SKM-1 treated with dmso at 0.1 percent for 144 hours (cell line): ENCODE measurements around the gene CAMSAP2.

Experiments
- DNase-seq: peaks from one replicate; lab custom pipeline; 2025; ENCODE audit not compliant: unreplicated experiment; lab: John Stamatoyannopoulos, UW

Gene CAMSAP2

GRCh38 chr1:200895801-200896530 is 157.3 kb downstream of the CAMSAP2 start:
- no peak for DNase-seq

GRCh38 chr1:200896531-200897196 is 158.0 kb downstream of the CAMSAP2 start:
- peak; percentile 86 for DNase-seq

- DNase-seq = no peak
These were observed 158.6 kb downstream of the CAMSAP2 start for GRCh38 chr1:200897259-200897658.

GRCh38 chr1:200899015-200899386 is 160.3 kb downstream of the CAMSAP2 start:
- DNase-seq = peak; percentile 71

- DNase-seq = no peak
These were observed 160.8 kb downstream of the CAMSAP2 start for GRCh38 chr1:200899451-200899915.

- no peak for DNase-seq
These were observed 161.5 kb downstream of the CAMSAP2 start for GRCh38 chr1:200899954-200900867.

GRCh38 chr1:200900877-200901276 is 162.2 kb downstream of the CAMSAP2 start:
- DNase-seq = no peak

GRCh38 chr1:200901350-200901749 is 162.7 kb downstream of the CAMSAP2 start:
- no peak for DNase-seq

GRCh38 chr1:200901796-200902444 is 163.2 kb downstream of the CAMSAP2 start:
- DNase-seq = no peak

- no peak for DNase-seq
These were observed 165.1 kb downstream of the CAMSAP2 start for GRCh38 chr1:200903793-200904192.

- DNase-seq = no peak
These were observed 166.1 kb downstream of the CAMSAP2 start for GRCh38 chr1:200904772-200905171.

GRCh38 chr1:200905411-200906052 is 166.8 kb downstream of the CAMSAP2 start:
- peak; percentile 90 for DNase-seq

- DNase-seq = no peak
These were observed 167.8 kb downstream of the CAMSAP2 start for GRCh38 chr1:200906491-200906890.

GRCh38 chr1:200907611-200908097 is 169.0 kb downstream of the CAMSAP2 start:
- DNase-seq = peak; percentile 100

- no peak for DNase-seq
These were observed 169.6 kb downstream of the CAMSAP2 start for GRCh38 chr1:200908191-200908868.

- DNase-seq = no peak
These were observed 170.4 kb downstream of the CAMSAP2 start for GRCh38 chr1:200909071-200909470.

- no peak for DNase-seq
These were observed 171.1 kb downstream of the CAMSAP2 start for GRCh38 chr1:200909757-200910239.
